Calu3 (cell line): ENCODE measurements around the gene BANK1. TPM values are rescaled to one million over a fixed set of nuclear protein-coding genes. Genes with fewer than 3 reads are reported as not detected.

Experiments used
- Bru-seq: library from RNA; stranded (reverse); fragments of 400-500 nt; gene quantifications from one replicate; lab custom pipeline; 2021; lab: Mats Ljungman, UMichigan
- BruChase-seq, 2 experiments: library from RNA; stranded (reverse); fragments of 400-500 nt; gene quantifications; one replicate each; lab custom pipeline; 2021; lab: Mats Ljungman, UMichigan
- BruUV-seq: library from RNA; stranded (reverse); fragments of 400-500 nt; replicated peaks from 2 replicates; lab custom pipeline; 2021; lab: Mats Ljungman, UMichigan
- CTCF ChIA-PET: fragments of 300-600 bp; sonication (Branson Sonifier 250); formaldehyde crosslinking; loops from one replicate; lab custom pipeline; 2022; ENCODE audit warnings: antibody characterized with exemption; lab: Charles Lee
- DNase-seq: peaks from one replicate; pipeline ENCODE4 v3.0.0; 2022
- H3K27ac Mint-ChIP-seq: one replicate; pipeline ENCODE4 v1.8.0; 2022; ENCODE audit warnings: mixed read lengths; ENCODE audit not compliant: unreplicated experiment
- H3K27me3 Mint-ChIP-seq: one replicate; pipeline ENCODE4 v1.8.0; 2022; ENCODE audit warnings: mixed read lengths; ENCODE audit not compliant: unreplicated experiment
- H3K36me3 Mint-ChIP-seq: one replicate; pipeline ENCODE4 v1.8.0; 2022; ENCODE audit warnings: mild to moderate bottlenecking, moderate library complexity, mixed read lengths; ENCODE audit not compliant: insufficient read depth, unreplicated experiment
- H3K4me1 Mint-ChIP-seq: one replicate; pipeline ENCODE4 v1.8.0; 2022; ENCODE audit warnings: mild to moderate bottlenecking, low read depth, mixed read lengths; ENCODE audit not compliant: unreplicated experiment
- H3K4me3 Mint-ChIP-seq: one replicate; pipeline ENCODE4 v1.8.0; 2022; ENCODE audit warnings: mild to moderate bottlenecking, low read depth, moderate library complexity, mixed read lengths; ENCODE audit not compliant: unreplicated experiment
- H3K9me3 Mint-ChIP-seq: one replicate; pipeline ENCODE4 v1.8.0; 2022; ENCODE audit warnings: low read depth, mixed read lengths; ENCODE audit not compliant: unreplicated experiment
- CTCF ChIP-seq: fragments of 200-600 bp; IDR thresholded peaks from one replicate; pipeline ENCODE4 v1.8.0; 2022; ENCODE audit warnings: antibody characterized with exemption; ENCODE audit not compliant: unreplicated experiment
- intact Hi-C: fragments of 100-400 bp; cut with micrococcal nuclease; formaldehyde crosslinking; loops from one replicate; pipeline ENCODE4 v1.10.0; 2022; ENCODE audit not compliant: unreplicated experiment
- long read RNA-seq: library from polyadenylated mRNA; stranded (forward); transcript quantifications from one replicate; pipeline ENCODE4 v2.0.0, GENCODE V29; 2022
- total RNA-seq: library from RNA; stranded (reverse); gene quantifications from 2 replicates; pipeline ENCODE4 v1.2.3, GENCODE V29; 2022

BANK1 gene
- 6.4 and 7.9 TPM in 2 replicates for total RNA-seq
- Bru-seq, nascent RNA = percentile 41 among the genes with signal in this experiment
- BruChase-seq, experiment 1, labeled RNA remaining after a 6-hour chase = percentile 35 among the genes with signal in this experiment
- percentile 36 among the genes with signal in this experiment for BruChase-seq, experiment 2, labeled RNA remaining after a 2-hour chase
- long read RNA-seq, transcript BANK1-201 (17 exons, 3,372 nt) = major isoform, 5 of 9 reads
- long read RNA-seq, partial matches to known transcripts = 1 of 9 reads
- long read RNA-seq, other reads (novel, unspliced or antisense) = 0 of 9 reads

GRCh38 chr4:101790521-101791181 is at the start of gene BANK1:
TSS of gene BANK1 (plus strand) at chr4:101790730. CDS start at chr4:101790881, 151 bp downstream.
- CTCF ChIA-PET = no interaction called here
- H3K9me3 Mint-ChIP-seq = peaks cover 2% of the 10 kb centered on the region

GRCh38 chr4:101753721-101754120 is 36.8 kb upstream of the BANK1 start:
- no TSS peak for BruUV-seq
- Mint-ChIP-seq H3K4me3 (no peak overlapping the region), H3K27me3 (no peaks in the 10 kb centered on the region), H3K4me1 (no peaks in the 10 kb centered on the region), H3K36me3 (no peaks in the 10 kb centered on the region), H3K27ac (no peak overlapping the region), H3K9me3 (no peaks in the 10 kb centered on the region)
- CTCF ChIA-PET = no interaction called here
- intact Hi-C loops = no loop called here
- no peak for TF ChIP-seq CTCF
- DNase-seq = no peak

More at GRCh38 chr4:101790521-101791181, at the start of gene BANK1:
- intact Hi-C loops = loop anchor here (5.0 kb wide), 1 partner anchor 192 kb away; no protein-coding TSS in a partner anchor
- Mint-ChIP-seq H3K4me3 (peak within 1 kb of the TSS; percentile 82), H3K27me3 (no peaks in the 10 kb centered on the region), H3K36me3 (peaks cover 12% of the 10 kb centered on the region), H3K27ac (peak within 1 kb of the TSS; percentile 96), H3K4me1 (peaks cover 12% of the 10 kb centered on the region)
- peak; percentile 67 for DNase-seq
- TF ChIP-seq CTCF = peak; percentile 30
- BruUV-seq = no TSS peak

- Mint-ChIP-seq H3K27ac (no peak overlapping the region), H3K27me3 (no peaks in the 10 kb centered on the region), H3K4me1 (no peaks in the 10 kb centered on the region), H3K9me3 (no peaks in the 10 kb centered on the region), H3K36me3 (no peaks in the 10 kb centered on the region), H3K4me3 (no peak overlapping the region)
- no peak for TF ChIP-seq CTCF
- CTCF ChIA-PET = interaction anchor here (0.5 kb wide), 1 partner anchor 264 kb away, joined by 3 read pairs; no protein-coding TSS in a partner anchor
- intact Hi-C loops = no loop called here
- no peak for DNase-seq
- BruUV-seq = no TSS peak
Observed at GRCh38 chr4:101756181-101756580, 34.3 kb upstream of the BANK1 start.

GRCh38 chr4:101761405-101761804 is 29.1 kb upstream of the BANK1 start:
- Mint-ChIP-seq H3K9me3 (no peaks in the 10 kb centered on the region), H3K27ac (no peak overlapping the region), H3K4me3 (no peak overlapping the region), H3K4me1 (no peaks in the 10 kb centered on the region), H3K36me3 (no peaks in the 10 kb centered on the region), H3K27me3 (no peaks in the 10 kb centered on the region)
- CTCF ChIA-PET = no interaction called here
- TF ChIP-seq CTCF = no peak
- DNase-seq = no peak
- intact Hi-C loops = no loop called here
- BruUV-seq = no TSS peak
